SW 1271 (cell line): ENCODE measurements around the gene GMDS.

ENCODE experiments used
- DNase-seq, 2 experiments: peaks; one replicate each; lab custom pipeline; 2025; lab: John Stamatoyannopoulos, UW

Gene GMDS

DNA sequence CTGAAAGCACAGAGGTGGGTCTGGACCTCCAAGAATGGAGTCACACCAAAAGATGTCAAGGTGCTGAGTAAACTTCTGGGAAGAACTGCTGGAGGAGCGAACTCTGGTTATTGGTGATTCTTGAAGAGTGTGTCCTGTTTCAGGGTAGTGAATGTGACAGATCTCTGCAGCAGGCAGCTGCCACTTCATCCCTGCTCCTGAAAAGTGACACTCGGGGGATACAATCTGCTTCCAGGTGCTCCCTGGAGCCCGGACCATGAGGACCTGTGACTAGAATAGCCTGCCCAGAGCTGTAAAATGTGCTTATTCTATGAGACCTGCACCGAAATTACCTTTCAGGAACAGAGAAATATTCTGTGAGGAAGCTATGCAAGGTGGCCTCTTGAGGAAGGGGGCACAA is 444.6 kb downstream of the GMDS start:
- no peak for DNase-seq

DNA sequence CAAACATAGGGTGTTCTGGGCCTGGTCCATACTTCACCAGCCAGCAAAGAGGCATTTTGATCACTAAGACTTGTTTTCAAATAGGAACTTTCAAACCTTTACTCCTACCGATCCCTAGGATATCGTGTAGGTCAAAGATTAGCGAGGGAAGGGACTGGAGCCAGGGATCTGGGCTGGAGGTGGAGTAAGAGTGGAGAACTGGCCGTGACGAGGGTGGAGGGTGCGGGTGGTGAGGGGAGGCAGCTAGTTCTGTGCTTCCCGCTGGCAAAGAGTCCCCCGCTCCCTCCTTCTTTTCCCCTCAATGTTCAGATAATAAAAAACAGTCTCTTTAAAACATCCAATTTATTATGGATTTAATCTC is 446.5 kb downstream of the GMDS start:
- no peak for DNase-seq

GRCh38 chr6:1798303-1798964 is 447.0 kb downstream of the GMDS start:
- no peak for DNase-seq

GRCh38 chr6:1797801-1798200 is 447.6 kb downstream of the GMDS start:
- DNase-seq, result no peak

DNA sequence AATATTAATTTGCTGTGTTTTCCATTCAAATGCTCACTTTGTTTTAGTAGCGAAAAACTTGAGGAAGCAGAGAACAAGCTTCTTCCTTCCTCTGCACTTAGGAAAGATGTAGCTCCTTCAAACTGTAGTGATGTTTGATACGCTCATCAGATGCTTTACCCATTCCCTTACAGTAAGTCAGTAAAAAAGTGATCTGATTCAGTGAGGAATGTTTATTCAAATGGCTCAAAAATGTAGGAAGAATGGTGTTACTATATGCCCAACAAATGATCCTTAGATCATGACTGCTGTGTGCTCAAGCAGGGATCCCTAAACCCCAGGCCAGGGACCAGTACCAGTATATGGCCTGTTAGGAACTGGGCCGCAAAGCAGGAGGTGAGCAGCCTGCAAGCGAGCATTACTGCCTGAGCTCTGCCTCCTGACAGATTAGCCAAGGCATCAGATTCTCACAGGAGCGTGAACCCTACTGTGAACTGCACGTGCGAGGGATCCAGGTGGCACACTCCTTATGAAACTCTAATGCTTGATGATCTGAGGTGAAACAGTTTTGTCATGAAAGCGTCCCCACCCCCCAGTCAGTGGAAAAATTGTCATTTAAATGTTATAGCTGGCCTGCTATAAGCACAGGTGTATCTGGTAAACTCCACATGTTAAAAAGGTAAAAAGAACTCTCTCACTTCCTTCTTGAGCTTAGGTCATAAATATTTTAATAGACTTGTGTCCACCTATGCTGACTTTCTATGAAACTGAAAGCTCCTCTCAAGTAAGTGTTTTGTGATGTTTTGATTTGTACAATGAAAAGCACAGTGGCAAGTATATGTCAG is 448.5 kb downstream of the GMDS start:
- no peak for DNase-seq

GRCh38 chr6:1795910-1796309 is 449.5 kb downstream of the GMDS start:
- DNase-seq, result no peak

GRCh38 chr6:1792989-1793388 is 452.4 kb downstream of the GMDS start:
- peak in 1 of 2 experiments; percentile 55 for DNase-seq

DNA sequence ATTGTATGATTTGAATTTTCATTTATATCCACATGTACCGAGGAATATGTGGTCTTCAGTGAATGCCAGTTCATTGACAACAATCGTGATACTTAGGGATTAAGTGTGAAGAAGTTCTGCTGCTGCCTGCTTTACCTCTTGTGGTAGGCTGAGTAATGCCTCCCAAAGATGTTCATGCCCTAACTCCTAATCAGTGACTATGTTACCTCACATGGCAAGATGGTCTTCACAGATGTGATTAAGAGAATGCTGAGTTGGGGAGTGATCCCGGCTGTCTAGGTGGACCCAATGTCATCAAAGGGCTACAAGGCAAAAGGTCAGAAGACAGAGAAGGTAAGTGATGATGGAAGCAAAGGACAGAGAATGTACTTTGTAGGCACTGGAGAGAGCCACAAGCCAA is 454.7 kb downstream of the GMDS start:
- DNase-seq, result no peak

DNA sequence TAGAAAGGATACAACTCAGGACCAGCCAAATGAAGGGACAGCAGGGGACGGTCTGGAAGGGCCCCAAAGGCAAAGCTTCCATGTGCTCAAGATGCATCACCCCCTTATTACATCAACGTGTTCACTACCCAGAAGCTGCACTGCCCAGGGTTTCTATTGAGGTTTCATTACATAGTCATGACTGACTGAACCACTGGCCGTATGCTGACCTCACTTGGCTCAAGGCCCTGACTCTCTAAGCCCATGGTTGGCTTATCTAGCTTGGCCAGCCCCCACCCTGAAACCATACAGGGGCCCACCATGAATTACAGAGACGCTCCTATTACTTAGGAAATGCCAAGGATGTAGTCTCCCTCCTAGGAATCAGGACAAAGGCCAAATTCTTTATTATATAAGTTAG is 456.3 kb downstream of the GMDS start:
- no peak for DNase-seq

GRCh38 chr6:1787894-1788293 is 457.5 kb downstream of the GMDS start:
- DNase-seq, result no peak

DNA sequence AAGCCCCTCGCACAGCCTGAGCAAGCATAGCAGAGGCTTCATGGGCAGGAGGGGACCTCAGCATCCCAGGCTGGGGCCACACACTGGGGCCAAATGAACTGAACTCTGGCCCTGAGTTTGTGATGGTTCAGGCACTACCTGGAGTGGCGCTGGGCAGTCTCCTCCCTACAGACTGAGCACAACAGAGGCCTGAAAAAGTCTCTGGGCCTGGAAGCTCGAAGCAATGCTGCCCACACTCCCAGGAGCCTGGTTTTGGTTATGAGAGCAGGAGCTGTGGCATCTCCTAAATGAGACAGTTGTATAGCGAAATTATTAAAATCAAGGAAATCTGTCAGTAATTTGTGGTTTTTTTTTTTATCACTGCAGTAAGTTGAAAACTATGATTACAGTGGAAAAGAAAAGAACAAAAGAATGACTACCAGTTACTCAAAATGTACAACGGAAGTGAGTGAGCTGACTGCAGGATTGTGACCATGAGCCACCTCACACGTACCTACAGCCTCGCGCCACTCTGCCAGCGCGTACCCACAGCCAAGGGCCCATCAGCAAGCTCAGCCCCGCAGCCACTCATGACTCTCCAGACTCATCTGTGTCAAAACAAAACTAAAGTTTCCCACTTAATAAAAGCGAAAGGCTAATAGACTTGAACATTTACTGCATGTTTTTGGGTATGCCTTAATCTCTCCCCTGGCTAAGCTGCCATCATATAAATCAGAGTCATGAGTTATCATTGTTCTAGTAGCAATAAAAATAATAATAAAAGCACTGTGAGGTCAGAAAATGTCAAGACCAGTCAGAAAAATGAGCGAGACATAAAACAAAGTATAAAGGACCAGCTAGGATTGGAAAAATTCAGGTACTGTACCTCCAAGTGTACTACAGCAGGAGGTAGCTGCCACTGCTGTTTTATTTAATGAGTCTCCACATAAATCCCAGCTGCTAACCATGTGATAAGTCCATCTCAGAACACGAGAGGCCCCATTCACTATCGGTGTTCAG is 458.7 kb downstream of the GMDS start:
- no peak for DNase-seq

- DNase-seq, result no peak
These were observed 461.0 kb downstream of the GMDS start for GRCh38 chr6:1784422-1784884.

DNA sequence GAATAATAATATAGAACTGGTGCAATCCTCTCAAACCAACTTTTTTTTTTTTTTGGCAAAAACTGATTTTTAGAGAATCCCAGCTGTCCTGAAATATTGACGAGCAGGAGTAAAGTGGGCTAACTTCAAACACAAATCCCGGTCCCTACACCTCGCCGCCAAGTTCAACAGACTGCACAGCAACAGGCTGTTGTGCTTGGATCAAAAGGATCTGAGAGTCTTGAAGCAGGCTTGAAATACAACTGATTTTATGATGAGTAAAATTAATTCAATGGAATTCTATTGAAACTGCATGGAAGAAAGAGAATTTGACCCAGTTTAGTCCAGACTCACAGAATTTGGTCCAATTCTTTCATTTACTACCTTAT is 463.6 kb downstream of the GMDS start:
- no peak for DNase-seq

- DNase-seq, result no peak
These were observed 464.1 kb downstream of the GMDS start for GRCh38 chr6:1781152-1781816.

DNA sequence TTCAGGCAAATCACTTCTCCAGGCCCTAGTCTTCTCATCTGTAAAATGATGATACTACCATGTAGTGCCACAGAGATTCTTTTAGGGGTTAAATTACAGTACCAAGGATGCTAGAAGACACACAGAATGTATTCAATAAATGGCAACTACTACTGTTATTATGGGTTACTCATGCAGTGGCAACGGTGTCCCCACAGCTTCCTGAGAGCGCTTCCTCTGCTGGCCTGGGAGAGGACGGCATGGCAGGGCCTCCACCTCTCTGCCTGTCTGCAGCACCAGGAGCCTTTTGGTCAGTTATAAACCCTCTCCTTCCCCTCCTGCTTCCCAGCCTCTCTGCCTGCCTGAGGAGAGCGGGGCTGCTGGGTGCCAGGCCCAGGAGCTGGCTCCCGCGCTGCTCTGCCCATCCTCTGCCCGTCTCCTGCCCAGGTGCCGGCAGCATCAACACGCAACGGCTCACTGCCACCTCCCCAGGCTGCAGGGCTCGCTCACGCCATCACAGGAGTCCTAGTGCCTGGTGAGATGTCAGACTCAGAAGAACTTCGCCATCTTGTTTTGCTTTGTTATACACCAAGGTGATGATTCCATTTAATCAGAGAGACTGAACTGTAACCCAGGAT is 465.0 kb downstream of the GMDS start:
- DNase-seq, result no peak

GRCh38 chr6:1778686-1779235 is 466.6 kb downstream of the GMDS start:
- no peak for DNase-seq

DNA sequence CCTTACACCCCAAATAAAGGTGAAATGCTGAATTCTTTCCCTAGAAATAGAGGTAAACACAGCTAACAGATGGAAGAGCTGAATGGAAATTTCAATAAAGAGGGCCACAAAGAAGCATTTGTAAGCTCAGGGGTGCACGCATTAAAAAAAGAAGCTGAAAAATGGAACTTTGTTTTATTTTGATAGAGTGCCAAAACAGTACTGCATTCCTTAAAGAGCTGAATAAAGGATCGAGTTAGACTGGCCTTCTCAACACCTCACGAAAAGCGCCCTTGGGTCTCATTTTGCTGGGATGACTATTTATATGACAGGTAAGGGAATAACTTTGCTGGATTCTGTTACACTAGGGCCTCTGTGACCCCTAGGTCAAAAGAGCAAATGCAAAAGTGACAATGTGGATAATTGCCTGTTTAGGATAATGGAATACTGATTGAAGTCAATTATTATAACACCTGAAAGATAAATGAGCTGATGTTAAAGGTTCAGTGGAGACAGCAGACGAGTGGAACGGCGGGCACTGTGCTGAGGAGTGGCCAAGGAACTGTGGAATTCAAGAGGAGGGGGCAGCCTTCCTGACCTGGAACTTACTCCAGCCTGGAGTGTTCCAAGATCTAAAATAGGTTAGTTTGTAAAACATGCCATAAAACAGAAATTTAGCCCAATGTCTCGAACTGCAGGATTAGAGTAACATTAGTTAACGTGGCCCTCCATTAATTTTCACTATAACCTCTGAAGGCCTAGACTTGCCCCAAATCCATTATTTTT is 467.3 kb downstream of the GMDS start:
- no peak for DNase-seq

DNA sequence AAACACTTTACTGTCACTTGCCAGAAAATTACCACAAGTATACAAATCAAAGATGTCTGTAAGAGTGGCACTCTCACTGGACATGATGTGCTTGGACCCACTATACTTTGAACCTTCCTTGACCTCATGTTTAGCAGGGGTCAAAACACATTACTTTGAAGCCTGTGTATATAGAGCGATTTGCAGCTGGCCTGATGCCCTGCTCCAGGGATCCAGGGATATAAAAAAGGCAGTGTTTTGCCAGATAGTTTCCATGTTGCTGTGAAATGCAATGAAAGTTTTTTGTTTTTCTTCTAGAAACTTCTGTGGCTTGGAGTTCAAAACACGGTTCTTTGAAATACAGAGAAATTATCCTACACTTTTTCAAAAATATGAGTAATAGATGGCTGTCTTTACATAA is 470.0 kb downstream of the GMDS start:
- no peak for DNase-seq

DNA sequence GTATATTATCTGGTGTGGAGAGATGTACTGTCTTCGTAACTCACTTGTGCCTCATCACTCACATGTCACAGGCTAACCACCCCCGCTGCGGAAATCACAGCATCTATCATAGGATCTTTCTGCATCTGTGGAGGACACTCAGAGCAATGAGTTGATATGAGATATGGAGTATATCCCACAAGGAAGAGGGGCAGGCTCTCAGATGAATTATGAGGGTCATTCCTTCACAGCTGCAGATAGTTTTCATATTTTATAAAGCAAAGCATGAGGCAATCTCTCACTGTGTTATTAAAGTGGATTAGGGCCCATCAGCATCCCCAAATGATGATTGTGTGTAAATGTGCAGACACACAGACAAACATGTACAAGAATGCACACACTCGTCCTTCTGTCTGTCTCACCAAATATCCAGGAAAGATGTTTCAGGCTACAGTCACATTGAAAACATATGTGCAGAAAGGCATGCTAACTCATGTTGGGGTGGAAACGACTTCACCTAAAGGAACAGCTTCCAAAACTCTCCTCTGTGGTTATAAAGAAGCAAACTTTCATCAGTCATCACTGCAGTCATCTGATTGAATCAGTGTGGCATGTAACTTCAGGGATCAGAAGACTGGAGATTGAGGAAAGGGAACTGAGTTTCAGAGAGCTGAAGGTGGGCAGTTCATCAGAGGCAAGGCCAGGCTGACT is 471.0 kb downstream of the GMDS start:
- no peak for DNase-seq

- no peak for DNase-seq
These were observed 471.7 kb downstream of the GMDS start for GRCh38 chr6:1773700-1774099.
